Peyer's patch (tissue), 4 donors: ENCODE results near the gene PLEKHN1.

Experiments
- CTCF ChIP-seq, 6 experiments: fragments of 450-650 bp in 4 of 6; fragments of 200-600 bp in 2 of 6; sonication (generic) in 1 of 6; IDR thresholded peaks; one replicate each; pipeline ENCODE4 v1.5.1; 2017 to 2019; ENCODE audit warnings: antibody characterized with exemption in 6 of 6, mild to moderate bottlenecking in 3 of 6, moderate library complexity in 1 of 6
- POLR2A ChIP-seq, 2 donors: fragments of 450-650 bp; IDR thresholded peaks; one replicate each; pipeline ENCODE4 v1.5.1; 2017; ENCODE audit warnings: antibody characterized with exemption in 2 of 2, mild to moderate bottlenecking in 2 of 2, moderate library complexity in 2 of 2

- no peak for TF ChIP-seq CTCF (IDR thresholded peaks at IDR 0.05)
- TF ChIP-seq POLR2A (IDR thresholded peaks at IDR 0.05) = no peak
Observed at GRCh38 chr1:932173-932510, 34.1 kb upstream of the PLEKHN1 start.
